SK-N-SH (cell line): Measurements from ENCODE around the gene RRN3.
"Not testable (repeated sequence)": the region's sequence is repeated elsewhere in the genome, so short reads cannot be mapped to it uniquely, and the experiment has no call there.

Experiments used
- CTCF ChIP-seq: fragments of 200-600 bp; sonication (generic); IDR thresholded peaks from 2 replicates; pipeline ENCODE4 v1.6.1; 2017; ENCODE audit warnings: antibody characterized with exemption, mild to moderate bottlenecking, moderate library complexity
- EZH2phosphoT487 ChIP-seq: fragments of 200-600 bp; sonication (generic); IDR thresholded peaks from 2 replicates; pipeline ENCODE4 v1.6.1; 2017; ENCODE audit warnings: low read depth, mixed run types, mild to moderate bottlenecking, antibody characterized with exemption, moderate library complexity, borderline replicate concordance
- JUND ChIP-seq: IDR thresholded peaks from 2 replicates; pipeline ENCODE4 v1.4.0; 2012
- MAX ChIP-seq: IDR thresholded peaks from 2 replicates; pipeline ENCODE4 v1.4.0; 2012; ENCODE audit warnings: low read depth
- PBX3 ChIP-seq: IDR thresholded peaks from 2 replicates; pipeline ENCODE4; 2012
- RCOR1 ChIP-seq: fragments of 150-350 bp; IDR thresholded peaks from 2 replicates; pipeline ENCODE4 v1.6.1; 2017; ENCODE audit warnings: antibody characterized with exemption, low read length
- RFX5 ChIP-seq: IDR thresholded peaks from 2 replicates; pipeline ENCODE4 v1.6.1; 2012; ENCODE audit warnings: mild to moderate bottlenecking, improper control_type of control experiment, low read length
- RXRA ChIP-seq: IDR thresholded peaks from 2 replicates; pipeline ENCODE4 v1.4.0; 2012; ENCODE audit warnings: low read depth, mild to moderate bottlenecking, borderline replicate concordance
- TEAD4 ChIP-seq: IDR thresholded peaks from 2 replicates; pipeline ENCODE4 v1.4.0; 2012; ENCODE audit warnings: mild to moderate bottlenecking, borderline replicate concordance; ENCODE audit not compliant: insufficient read depth

GRCh38 chr16:15016354-15016753 lies 77.7 kb downstream of the RRN3 start:
- not testable (repeated sequence) for TF ChIP-seq TEAD4, CTCF, RCOR1, RXRA, MAX, EZH2phosphoT487, RFX5, JUND, PBX3
